DOHH2 (cell line): ENCODE measurements around the gene NUDT14.

ENCODE experiments used
- EZH2phosphoT487 ChIP-seq: fragments of 200-600 bp; sonication (generic); IDR thresholded peaks from 2 replicates; pipeline ENCODE4 v1.6.1; 2017; ENCODE audit warnings: borderline replicate concordance, mild to moderate bottlenecking, antibody characterized with exemption, low read length, moderate library complexity, mixed read lengths
- TF ChIP-seq, protein P1 (sequence below): fragments of 200-600 bp; sonication (generic); IDR thresholded peaks from one replicate; pipeline ENCODE4 v1.5.1; 2014; ENCODE audit warnings: antibody characterized with exemption, mild to moderate bottlenecking, low read depth, low read length; ENCODE audit not compliant: poor library complexity, severe bottlenecking

DNA sequence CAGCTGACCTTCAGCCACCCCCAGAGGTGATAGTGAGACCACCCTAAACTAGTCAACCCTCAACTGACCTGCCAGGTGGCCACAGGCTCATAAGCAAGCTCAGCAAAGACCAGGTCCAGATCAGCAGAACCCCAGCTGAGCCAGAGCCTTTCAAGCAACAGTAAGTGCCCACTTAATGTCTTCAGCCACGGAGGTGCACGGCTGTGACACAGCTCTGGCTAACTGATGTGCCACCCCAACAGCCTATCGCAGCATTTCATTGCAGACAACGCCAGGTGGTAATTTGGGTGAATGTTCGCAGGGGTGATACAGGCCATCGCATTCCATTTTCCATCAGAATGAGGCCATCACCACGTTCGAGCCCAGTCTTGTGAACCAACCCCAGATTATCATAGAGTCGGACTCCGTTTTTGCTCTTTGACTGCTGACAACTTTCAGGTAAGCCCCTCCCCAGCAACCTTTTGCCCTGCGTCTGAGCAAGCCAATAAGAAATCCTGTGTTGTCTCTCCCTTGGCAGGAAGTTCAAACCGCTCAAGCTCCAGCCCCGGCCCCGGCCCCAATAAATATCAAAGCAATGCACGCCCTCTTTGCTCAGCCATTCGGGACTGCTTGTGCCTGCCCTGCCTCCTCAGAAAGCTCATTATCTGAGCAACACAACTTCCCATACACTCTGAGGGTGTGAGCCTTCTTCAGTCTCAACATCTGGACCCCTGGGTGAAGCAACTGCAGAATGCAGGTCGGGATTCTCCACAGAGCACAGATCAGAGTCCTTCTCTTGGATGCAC lies 56.9 kb downstream of the NUDT14 start:
- TF ChIP-seq, protein P1, sequence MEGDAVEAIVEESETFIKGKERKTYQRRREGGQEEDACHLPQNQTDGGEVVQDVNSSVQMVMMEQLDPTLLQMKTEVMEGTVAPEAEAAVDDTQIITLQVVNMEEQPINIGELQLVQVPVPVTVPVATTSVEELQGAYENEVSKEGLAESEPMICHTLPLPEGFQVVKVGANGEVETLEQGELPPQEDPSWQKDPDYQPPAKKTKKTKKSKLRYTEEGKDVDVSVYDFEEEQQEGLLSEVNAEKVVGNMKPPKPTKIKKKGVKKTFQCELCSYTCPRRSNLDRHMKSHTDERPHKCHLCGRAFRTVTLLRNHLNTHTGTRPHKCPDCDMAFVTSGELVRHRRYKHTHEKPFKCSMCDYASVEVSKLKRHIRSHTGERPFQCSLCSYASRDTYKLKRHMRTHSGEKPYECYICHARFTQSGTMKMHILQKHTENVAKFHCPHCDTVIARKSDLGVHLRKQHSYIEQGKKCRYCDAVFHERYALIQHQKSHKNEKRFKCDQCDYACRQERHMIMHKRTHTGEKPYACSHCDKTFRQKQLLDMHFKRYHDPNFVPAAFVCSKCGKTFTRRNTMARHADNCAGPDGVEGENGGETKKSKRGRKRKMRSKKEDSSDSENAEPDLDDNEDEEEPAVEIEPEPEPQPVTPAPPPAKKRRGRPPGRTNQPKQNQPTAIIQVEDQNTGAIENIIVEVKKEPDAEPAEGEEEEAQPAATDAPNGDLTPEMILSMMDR, result no peak
- TF ChIP-seq EZH2phosphoT487, result no peak
